ENCODE results near the gene WBP1L. TPM values are rescaled to one million over a fixed set of nuclear protein-coding genes. Genes with fewer than 3 reads are reported as not detected.

Gene WBP1L
- total and polyA plus RNA-seq, 2 of the 13 experiments (the other 11 are each of a cell fraction or from before 2014, with no cell fraction given) = 8.3 to 12.3 TPM

- TF ChIP-seq TCF7 (IDR thresholded peaks at IDR 0.05; ENCODE audit: low read depth) (0 out of 2 replicates have a peak, but pooled peaks have one; percentile 48), CEBPG (CRISPR knock-in tag; IDR thresholded peaks at IDR 0.05) (0 out of 2 replicates have a peak, but pooled peaks have one; percentile 2), JUND (CRISPR knock-in tag; IDR thresholded peaks at IDR 0.05) (no peak), SKI (IDR thresholded peaks at IDR 0.05; ENCODE audit: partially characterized antibody) (no peak), SYNCRIP (IDR thresholded peaks at IDR 0.05; ENCODE audit: insufficient read depth, low read depth, low read length) (no peak), SALL1 (CRISPR knock-in tag; IDR thresholded peaks at IDR 0.05) (peak; percentile 60; the same call in 1 of the 2 replicates), FOXK2 (IDR thresholded peaks at IDR 0.05) (peak; percentile 93), TBX2 (CRISPR knock-in tag; IDR thresholded peaks at IDR 0.05; ENCODE audit: borderline replicate concordance) (peak; percentile 23; the same call in 1 of the 2 replicates), TARDBP (CRISPR knock-in tag; IDR thresholded peaks at IDR 0.05) (no peak), IRF2 (CRISPR knock-in tag; IDR thresholded peaks at IDR 0.05) (0 out of 2 replicates have a peak, but pooled peaks have one; percentile 2), KDM2A (CRISPR knock-in tag; IDR thresholded peaks at IDR 0.05; ENCODE audit: borderline replicate concordance, low read depth) (no peak), TAF1 (CRISPR knock-in tag; IDR thresholded peaks at IDR 0.05) (no peak), ZNF574 (CRISPR knock-in tag; IDR thresholded peaks at IDR 0.05) (0 out of 2 replicates have a peak, but pooled peaks have one; percentile 20), BCL6 (CRISPR knock-in tag; IDR thresholded peaks at IDR 0.05) (peak; percentile 61; the same call in 1 of the 2 replicates), ZBTB21 (CRISPR knock-in tag; IDR thresholded peaks at IDR 0.05) (peak; percentile 63)
- TF ChIP-seq, protein P1, sequence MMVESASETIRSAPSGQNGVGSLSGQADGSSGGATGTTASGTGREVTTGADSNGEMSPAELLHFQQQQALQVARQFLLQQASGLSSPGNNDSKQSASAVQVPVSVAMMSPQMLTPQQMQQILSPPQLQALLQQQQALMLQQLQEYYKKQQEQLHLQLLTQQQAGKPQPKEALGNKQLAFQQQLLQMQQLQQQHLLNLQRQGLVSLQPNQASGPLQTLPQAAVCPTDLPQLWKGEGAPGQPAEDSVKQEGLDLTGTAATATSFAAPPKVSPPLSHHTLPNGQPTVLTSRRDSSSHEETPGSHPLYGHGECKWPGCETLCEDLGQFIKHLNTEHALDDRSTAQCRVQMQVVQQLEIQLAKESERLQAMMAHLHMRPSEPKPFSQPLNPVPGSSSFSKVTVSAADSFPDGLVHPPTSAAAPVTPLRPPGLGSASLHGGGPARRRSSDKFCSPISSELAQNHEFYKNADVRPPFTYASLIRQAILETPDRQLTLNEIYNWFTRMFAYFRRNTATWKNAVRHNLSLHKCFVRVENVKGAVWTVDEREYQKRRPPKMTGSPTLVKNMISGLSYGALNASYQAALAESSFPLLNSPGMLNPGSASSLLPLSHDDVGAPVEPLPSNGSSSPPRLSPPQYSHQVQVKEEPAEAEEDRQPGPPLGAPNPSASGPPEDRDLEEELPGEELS (CRISPR knock-in tag; IDR thresholded peaks at IDR 0.05) = peak; percentile 94
- TF ChIP-seq, protein P2, sequence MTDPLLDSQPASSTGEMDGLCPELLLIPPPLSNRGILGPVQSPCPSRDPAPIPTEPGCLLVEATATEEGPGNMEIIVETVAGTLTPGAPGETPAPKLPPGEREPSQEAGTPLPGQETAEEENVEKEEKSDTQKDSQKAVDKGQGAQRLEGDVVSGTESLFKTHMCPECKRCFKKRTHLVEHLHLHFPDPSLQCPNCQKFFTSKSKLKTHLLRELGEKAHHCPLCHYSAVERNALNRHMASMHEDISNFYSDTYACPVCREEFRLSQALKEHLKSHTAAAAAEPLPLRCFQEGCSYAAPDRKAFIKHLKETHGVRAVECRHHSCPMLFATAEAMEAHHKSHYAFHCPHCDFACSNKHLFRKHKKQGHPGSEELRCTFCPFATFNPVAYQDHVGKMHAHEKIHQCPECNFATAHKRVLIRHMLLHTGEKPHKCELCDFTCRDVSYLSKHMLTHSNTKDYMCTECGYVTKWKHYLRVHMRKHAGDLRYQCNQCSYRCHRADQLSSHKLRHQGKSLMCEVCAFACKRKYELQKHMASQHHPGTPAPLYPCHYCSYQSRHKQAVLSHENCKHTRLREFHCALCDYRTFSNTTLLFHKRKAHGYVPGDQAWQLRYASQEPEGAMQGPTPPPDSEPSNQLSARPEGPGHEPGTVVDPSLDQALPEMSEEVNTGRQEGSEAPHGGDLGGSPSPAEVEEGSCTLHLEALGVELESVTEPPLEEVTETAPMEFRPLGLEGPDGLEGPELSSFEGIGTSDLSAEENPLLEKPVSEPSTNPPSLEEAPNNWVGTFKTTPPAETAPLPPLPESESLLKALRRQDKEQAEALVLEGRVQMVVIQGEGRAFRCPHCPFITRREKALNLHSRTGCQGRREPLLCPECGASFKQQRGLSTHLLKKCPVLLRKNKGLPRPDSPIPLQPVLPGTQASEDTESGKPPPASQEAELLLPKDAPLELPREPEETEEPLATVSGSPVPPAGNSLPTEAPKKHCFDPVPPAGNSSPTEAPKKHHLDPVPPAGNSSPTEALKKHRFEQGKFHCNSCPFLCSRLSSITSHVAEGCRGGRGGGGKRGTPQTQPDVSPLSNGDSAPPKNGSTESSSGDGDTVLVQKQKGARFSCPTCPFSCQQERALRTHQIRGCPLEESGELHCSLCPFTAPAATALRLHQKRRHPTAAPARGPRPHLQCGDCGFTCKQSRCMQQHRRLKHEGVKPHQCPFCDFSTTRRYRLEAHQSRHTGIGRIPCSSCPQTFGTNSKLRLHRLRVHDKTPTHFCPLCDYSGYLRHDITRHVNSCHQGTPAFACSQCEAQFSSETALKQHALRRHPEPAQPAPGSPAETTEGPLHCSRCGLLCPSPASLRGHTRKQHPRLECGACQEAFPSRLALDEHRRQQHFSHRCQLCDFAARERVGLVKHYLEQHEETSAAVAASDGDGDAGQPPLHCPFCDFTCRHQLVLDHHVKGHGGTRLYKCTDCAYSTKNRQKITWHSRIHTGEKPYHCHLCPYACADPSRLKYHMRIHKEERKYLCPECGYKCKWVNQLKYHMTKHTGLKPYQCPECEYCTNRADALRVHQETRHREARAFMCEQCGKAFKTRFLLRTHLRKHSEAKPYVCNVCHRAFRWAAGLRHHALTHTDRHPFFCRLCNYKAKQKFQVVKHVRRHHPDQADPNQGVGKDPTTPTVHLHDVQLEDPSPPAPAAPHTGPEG (CRISPR knock-in tag; IDR thresholded peaks at IDR 0.05) = no peak
- TF ChIP-seq, protein P3, sequence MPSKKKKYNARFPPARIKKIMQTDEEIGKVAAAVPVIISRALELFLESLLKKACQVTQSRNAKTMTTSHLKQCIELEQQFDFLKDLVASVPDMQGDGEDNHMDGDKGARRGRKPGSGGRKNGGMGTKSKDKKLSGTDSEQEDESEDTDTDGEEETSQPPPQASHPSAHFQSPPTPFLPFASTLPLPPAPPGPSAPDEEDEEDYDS (CRISPR knock-in tag; IDR thresholded peaks at IDR 0.05) = no peak
These were observed 25.8 kb downstream of the WBP1L start (continued) for GRCh38 chr10:102769375-102770107.
